Loucy (cell line): ENCODE results near the gene NDRG3.

Experiments
- CTCF ChIP-seq: fragments of 200-600 bp; sonication (generic); conservative IDR thresholded peaks from 2 replicates; pipeline ENCODE4 v1.5.1; 2014; ENCODE audit warnings: mild to moderate bottlenecking, antibody characterized with exemption, low read length
- EZH2phosphoT487 ChIP-seq: fragments of 200-600 bp; IDR thresholded peaks from 2 replicates; pipeline ENCODE4 v1.6.1; 2018; ENCODE audit warnings: antibody characterized with exemption, mild to moderate bottlenecking, moderate library complexity, borderline replicate concordance

GRCh38 chr20:36703530-36703929 is 42.4 kb downstream of the NDRG3 start:
- no peak for TF ChIP-seq CTCF
- no peak for TF ChIP-seq EZH2phosphoT487
